RPMI7951 (cell line): Measurements from ENCODE around the gene MICALL2. TPM values are rescaled to one million over a fixed set of nuclear protein-coding genes. Genes with fewer than 3 reads are reported as not detected.
A peak's percentile ranks its signal among the peaks of the same experiment; 100 is the strongest.
"Not testable (repeated sequence)": the region's sequence is repeated elsewhere in the genome, so short reads cannot be mapped to it uniquely, and the experiment has no call there.

Source experiments
- DNase-seq: peaks from one replicate; pipeline ENCODE4 v3.0.0-alpha.2; 2012; ENCODE audit warnings: low read depth
- total RNA-seq: library from RNA; depleted of rRNA; stranded (reverse); fragments of >200 nt; shearing (Covaris generic); gene quantifications from 2 replicates; pipeline ENCODE4 v1.2.3, GENCODE V29; 2014

The MICALL2 gene
- total RNA-seq, 1 experiment from 2014 or later: 16.0 TPM

DNA sequence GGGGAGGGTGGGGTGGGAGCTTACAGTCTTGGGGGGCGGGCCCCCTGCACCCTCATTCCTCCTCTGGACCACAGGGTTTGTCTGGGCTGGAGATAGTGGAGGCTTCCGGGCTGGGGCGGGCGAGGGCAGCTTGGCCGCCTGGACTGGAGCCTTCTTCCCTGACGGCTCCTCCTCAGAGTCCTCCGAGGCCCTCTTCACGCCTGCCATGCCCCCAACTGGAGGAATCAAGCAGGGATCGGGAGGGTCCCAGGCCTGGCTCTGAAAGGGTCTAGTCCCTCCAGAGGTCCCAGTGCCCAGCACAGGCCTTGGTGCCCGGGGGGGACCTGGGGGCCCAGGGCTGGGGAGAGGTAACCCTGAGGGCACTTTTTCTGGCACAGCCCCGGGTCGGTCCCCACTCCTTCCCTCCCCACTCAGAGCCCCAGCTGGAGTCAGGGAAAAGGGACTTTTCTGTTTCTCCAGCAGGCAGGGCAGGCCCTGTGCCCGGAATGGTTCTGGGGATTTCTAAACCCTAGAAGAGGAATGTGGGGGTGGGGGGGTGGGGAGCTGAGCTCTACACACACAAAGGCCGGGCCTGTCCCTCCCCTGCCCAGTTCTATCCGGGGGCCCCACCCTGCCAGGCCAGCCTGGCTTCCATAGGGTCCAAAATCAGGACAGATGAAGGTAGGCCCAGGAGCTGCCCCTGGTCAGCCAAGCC is 11.6 kb downstream of the MICALL2 start:
- DNase-seq: no peak

DNA sequence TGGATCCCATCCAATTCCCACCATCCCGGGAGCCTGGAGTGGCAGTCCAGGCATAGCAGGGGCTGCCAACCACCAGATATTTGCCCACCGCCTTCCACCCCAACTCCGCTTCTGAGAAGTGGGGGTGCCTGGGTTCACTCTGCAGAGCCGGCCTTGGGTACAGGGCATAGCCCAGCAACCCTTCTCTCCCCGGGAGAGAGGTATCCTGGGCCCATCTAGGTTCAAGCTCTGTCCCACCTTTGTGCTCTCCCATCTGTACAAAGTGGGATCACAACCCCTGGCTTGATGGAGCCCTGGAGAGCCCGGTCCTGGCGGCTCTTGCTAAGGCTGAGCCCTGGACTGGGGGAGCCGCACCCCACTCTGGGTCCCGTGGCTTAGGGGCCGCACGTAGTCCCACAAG is 12.2 kb downstream of the MICALL2 start:
- no peak for DNase-seq

DNA sequence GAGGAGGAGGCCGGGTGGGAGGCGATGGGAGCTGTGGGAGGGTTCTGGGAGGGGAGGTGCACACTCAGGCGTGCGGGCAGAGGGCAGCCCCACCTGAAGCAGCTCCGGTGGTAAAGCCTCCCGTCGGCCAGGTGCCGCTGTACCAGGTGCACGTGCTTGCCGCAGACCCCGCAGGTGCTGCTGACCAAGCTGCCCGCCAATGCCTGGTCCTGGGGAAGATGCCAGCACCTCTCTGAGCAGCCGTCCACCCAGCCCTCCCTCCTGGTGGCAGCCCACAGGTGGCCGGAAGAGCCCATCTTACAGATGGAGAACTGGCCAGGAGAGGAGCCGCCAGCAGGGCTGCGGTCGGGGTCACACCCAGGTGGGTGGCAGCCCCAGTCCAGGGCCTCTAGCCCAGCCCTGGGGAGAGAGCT is 12.6 kb downstream of the MICALL2 start:
- no peak for DNase-seq

GRCh38 chr7:1446026-1446425 is 13.2 kb downstream of the MICALL2 start:
- DNase-seq: peak; percentile 48

DNA sequence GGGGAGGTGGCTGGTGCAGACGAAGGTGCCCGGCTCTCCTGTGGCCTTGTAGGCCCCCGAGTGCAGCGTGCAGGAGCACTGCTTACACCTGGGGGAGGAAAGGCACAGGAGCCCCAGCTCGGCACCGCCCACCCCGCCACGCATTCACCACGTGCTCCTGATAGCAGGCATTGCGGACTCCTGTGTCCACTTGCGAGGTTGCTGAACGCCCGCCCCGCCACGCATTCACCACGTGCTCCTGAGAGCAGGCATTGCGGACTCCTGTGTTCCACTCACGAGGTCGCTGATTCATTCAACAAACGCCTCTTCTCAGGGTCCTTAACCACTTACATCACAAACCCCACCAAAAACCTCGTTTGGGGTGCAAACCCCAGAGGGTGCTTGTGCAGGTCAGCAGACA is 13.9 kb downstream of the MICALL2 start:
- no peak for DNase-seq

DNA sequence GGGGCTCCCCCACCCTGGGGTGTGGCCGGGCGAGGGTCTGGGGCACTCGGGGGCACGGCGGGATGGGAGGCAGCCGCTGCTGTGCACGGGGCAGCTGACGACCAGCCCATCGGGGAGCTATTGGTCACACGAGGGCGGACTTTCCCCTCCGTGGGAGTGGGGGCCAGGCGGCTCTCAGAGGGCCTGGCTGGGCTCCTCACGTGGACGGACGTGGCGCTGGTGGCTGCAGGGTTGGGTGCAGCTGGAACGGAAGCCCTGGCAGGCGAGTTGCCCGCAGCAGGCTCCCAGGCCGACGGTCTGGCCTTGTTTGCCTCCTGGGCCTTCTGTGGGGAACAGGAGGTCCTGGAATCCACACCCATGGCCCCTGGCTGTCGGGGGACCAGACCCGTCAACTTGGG is 14.3 kb downstream of the MICALL2 start:
- DNase-seq: no peak

- no peak for DNase-seq
Observed at GRCh38 chr7:1444214-1444924, 14.9 kb downstream of the MICALL2 start.

DNA sequence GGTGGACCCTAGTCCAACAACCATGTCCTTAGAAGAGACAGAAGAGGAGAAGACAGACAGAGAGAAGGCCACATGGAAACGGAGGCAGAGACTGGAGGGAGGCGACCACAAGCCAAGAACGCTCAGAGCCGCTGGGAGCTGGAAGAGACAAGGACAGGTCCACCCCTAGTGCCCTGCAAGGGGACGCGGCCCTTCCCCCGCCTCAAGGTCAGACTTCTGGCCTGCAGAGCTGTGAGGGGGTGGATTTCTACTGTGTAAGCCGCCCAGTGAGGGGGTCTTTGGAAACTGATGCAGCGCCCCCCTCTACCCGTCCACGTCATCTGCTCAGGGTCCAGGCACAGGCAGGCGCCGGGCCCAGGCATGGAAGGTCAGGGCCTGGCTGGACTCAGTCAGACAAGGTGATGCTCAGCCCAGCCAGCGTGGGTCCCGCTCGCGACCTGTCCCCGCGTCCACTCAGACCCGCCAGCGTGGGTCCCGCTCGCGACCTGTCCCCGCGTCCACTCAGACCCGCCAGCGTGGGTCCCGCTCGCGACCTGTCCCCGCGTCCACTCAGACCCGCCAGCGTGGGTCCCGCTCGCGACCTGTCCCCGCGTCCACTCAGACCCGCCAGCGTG is 15.6 kb downstream of the MICALL2 start:
- DNase-seq: not testable (repeated sequence)

DNA sequence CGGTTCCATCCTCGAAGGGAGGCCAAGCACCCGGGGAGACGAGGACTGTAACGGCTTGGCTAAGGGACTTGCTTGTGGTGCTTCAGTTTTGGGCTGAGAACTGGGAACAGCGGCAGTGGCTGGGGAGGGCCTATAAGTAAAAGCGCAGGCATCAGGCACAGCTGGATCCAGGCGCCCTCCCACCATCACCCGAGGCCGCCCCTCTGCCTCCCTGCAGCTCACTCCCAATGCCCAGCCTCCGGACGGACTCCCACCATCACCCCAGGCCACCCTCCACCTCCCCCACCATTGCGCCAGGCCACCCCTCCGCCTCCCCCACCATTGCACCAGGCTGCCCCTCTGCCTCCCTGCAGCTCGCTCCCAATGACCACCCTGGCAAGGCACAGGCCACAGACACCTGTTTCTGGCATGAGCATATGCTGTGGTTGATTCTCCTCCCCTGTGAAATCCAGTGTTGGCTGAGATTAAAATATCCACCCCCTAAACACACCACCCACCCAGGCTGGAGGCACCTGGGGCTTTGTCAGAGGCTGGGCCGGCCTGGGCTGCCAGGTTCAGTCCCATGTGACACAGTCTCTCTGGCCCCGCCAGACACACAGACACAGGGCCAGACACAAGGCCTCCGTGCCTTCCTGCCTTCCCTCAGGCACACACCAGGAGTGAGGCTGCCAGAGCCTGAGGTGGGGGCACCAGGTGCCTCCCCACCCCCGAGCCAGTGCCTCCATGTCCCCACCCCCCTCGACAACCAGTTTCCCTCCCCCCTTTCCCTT is 16.7 kb downstream of the MICALL2 start:
- no peak for DNase-seq

- no peak for DNase-seq
Observed at GRCh38 chr7:1441615-1442354, 17.5 kb downstream of the MICALL2 start.

DNA sequence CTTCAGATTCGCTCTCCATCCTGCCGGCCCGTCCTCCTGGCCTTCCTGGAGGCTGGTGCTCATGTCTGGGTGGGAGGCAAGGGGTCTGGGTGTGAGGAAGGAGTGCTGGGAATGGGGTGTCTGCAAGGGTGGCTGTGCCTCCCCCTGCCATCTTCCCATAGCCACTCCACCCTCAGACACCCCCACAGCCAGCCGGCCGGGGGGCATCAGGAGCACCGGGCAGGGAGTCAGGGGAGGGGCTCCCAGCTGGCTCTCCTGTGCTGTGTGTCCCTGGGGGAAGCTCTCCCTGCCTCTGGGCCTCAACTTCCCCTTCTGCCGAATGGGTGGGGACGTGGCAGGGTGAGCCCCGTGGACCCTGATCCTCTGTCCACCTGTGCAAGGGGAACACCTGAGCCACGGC is 18.6 kb downstream of the MICALL2 start:
- DNase-seq: no peak

GRCh38 chr7:1439373-1440363 is 19.6 kb downstream of the MICALL2 start:
- DNase-seq: no peak

DNA sequence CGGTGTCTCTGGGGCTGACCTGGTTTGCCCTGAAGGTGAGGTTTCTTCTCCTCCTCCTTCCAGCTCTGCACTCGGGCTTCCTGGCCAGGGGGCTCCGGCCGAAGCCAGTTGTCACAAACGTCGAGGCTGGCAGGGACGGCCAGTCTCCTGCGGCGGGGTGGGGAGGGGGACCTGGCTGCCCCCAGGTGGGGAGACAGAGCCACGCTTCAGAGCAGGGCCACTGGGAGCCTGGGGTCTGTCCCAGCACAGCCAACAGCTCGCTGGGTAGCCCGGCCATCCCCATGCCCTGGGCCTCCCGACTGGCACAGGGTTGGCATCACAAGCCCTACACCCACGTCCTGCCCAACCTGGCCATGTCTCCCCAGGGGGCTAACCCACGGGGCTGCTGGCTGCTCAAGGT is 20.4 kb downstream of the MICALL2 start:
- DNase-seq: no peak

DNA sequence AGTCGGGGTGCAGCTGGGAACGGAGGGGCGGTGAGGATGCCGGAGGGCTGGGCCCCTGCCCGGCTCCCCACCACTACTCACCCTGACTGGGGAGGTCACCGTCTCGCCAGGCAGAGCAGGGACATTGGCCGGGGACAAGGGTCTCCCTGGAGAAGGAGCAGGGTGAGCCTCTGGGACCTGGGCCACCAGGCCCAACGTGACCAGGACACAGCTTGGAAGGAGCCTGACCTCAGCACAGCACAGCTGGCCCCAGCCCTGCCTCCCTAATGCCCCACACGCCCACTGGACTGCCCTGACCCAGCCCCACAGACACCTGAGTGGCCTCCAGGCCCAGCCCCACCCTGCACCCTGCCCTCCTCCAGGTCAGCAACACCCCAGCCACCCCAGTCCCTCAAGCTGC is 21.1 kb downstream of the MICALL2 start:
- DNase-seq: no peak

DNA sequence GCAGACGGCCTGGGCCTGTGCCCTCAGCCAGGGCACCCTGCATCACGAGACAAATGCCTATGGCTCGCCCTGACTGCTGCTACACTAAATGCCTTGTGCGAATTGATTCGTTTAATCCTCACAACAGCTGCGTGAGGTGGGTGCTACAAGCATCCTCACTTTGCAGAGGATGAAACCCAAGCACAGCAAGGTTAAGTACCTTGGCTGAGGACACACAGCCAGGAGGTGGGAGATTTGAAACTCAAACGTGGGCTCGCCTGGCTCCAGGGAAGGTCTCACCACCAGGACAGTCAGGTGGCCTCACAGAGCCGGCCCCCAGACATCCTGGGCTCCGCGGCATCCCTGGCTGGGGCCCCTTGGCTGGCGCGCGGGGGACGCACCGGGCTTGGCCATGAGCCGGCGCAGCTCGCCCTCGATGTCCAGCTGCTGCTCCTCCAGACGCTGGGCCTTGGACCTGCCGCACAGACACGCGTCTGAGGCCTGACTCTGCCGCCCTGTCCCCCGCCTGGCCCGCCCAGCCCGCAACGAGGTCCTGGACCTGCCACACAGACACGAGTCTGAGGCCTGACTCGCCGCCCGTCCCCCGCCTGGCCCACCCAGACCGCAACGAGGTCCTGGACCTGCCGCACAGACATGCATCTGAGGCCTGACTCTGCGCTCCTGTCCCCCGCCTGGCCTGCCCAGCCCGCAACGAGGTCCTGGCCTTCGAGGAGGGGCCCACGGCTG is 22.0 kb downstream of the MICALL2 start:
- no peak for DNase-seq

DNA sequence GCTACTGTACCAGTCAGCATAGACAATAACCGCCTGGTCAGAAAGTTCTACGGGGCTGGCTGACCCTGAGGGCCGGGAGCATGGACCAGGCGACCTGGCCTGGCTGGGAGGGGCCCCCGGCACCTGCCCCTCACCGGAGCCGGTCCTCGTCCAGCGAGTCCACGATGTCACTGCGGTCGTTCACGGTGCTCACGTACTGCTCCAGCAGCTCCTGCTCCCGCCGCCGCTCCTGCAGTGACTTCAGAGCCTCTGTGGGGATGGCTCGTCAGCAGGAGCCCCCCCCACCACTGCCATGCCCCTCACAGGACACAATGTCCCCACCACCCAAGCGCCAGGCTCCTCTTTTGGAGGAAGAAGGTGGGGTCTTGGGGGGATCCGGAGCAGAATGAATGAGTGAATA is 22.7 kb downstream of the MICALL2 start:
- no peak for DNase-seq

DNA sequence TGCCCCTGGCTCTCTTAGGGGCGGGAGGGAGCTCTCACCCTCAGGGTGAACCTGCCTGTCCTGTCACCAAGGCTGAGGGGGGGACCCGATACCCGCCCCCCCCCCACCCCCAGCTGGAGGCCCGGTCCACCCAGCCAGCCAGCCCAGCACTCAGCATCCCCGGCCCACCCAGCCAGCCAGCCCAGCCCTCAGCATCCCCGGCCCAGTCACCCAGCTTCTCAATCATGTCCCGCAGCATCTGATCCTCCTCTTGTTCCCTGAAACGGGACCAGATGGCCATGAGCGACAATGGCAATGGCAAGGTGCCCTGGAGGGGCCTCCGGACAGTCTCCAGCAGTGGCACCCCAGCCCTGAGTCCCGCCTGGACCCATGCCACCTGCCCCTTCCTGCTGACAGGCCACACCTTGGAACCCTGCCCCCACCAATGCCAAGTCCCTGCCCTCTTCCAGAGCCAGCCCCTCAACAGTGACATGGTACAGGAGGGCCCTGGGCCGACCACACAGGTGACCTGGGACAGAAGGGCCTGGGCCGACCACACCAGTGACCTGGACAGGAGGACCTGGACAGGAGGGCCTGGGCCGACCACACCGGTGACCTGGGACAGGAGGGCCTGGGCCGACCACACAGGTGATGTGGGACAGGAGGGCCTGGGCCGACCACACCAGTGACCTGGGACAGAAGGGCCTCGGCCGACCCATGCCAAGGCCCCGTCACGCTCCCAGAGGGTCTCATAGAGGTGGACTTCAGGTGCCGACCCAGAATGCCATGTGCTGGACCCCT is 24.2 kb downstream of the MICALL2 start:
- DNase-seq: no peak

GRCh38 chr7:1434165-1434718 is 25.0 kb downstream of the MICALL2 start:
- no peak for DNase-seq
